ENCODE data around the gene ARL6IP6.

GRCh38 chr2:152766928-152767327, 48.5 kb downstream of the ARL6IP6 start:
- TF ChIP-seq CTCF (IDR thresholded peaks at IDR 0.05) (no peak), POLR2A (IDR thresholded peaks at IDR 0.05) (no peak)
